HG02938 (cell line): ENCODE data around the gene SPEG.
A peak's percentile ranks its signal among the peaks of the same experiment; 100 is the strongest.

Experiments
- ATAC-seq: cut with Tn5 transposase; IDR thresholded peaks from one replicate; pipeline ENCODE4 v1.9.1; 2021; ENCODE audit warnings: mild to moderate bottlenecking, moderate library complexity; ENCODE audit not compliant: unreplicated experiment

The SPEG gene

DNA sequence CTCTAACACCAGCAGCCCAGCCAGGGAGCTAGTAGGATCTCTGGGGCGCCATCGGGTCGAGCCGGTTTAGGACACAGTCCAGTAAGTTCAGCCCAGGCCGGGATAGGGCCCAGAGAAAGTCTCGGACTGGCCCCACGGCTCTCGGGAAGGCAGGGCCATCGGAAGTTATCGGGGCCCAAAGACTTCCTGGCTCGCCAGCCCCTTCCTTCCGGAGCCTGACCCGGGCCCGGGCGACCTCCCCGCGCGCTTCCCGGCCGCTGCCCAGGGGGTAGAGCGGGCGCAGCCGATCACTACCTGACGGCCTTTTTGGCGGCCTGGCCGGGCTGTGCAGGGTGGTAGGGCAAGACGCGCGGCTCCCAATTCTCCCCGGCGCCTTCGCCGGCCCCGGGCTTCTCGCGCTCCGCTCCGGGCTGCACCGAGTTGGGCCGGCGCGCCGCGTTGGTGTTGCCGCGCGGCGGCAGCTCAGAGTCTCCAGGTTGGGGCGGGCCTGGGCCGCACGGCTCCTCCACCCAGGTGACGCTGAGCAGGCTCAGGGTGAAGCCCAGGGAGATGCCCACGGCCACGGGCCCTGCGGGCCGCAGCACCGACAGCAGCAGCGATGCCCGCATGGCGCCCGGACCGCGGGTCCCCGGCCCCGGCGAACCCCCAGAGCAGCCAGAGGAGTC is 108.4 kb downstream of the SPEG start:
- ATAC-seq, result peak; percentile 26

DNA sequence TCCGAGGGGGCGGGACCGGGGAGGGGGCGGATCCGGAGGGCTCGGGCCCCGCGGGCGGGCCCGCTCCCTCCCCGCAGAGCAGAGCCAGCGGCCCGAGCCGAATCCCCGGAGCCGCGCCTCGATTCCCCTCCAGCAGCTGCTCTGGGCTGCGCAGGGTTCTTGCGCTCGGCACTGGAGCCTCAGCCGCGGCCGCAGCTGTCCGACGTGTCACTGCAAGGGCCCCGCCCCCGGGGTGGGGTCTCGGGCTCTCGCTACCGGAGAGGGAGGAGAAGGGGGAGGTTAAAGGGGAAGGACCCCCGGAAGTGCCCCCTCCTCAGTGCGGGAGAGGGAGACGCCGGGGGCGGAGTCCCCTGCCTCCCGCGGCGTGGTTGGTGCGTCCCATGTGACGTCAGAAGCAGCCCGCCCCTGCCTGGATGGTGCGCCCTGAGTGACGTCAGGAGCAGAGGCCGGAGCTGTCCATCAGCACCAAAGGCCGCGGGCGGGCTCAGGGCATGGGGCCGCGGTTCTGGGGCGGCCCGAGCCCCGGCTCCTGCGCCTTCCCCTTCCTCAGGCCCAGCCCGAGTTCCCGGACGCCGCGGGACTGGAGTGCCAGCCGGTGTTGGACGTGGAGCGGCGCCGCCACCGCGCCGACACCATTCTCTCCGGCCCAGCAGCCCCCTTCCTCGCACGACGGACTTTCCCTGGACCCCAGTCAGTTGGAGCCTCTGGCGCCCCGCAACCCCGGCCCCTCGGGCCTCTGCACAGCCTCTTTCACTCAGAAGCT is 109.1 kb downstream of the SPEG start, which contains the start of the genes CHPF and TMEM198:
CHPF (minus strand) TSS at position 214 of the 763 bp plus-strand sequence. CDS start 271 bp downstream, outside the sequence.
TMEM198 (plus strand) TSS at position 433 of the 763 bp plus-strand sequence. CDS start 700 bp downstream, outside the sequence.
- peak; percentile 73 for ATAC-seq

GRCh38 chr2:219544567-219544966 is 109.9 kb downstream of the SPEG start:
- no peak for ATAC-seq

- no peak for ATAC-seq
Observed at GRCh38 chr2:219545295-219545942, 110.8 kb downstream of the SPEG start.

GRCh38 chr2:219545943-219546352 is 111.3 kb downstream of the SPEG start:
- no peak for ATAC-seq

GRCh38 chr2:219547621-219548020 is 113.0 kb downstream of the SPEG start:
- no peak for ATAC-seq
